Measurements from ENCODE around the gene ZNF761.
"Not testable (repeated sequence)": the region's sequence is repeated elsewhere in the genome, so short reads cannot be mapped to it uniquely, and the experiment has no call there.

GRCh38 chr19:53447196-53447595, 15.4 kb downstream of the ZNF761 start:
- TF ChIP-seq CTCF (IDR thresholded peaks at IDR 0.05; ENCODE audit: insufficient read depth, low read length, poor library complexity, severe bottlenecking); EZH2phosphoT487 (conservative IDR thresholded peaks at IDR 0.05; ENCODE audit: low read length): not testable (repeated sequence)

Measured in SU-DHL-6 (cell line).